Measurements from ENCODE around the gene TRIML1.
"Not testable (repeated sequence)": the region's sequence is repeated elsewhere in the genome, so short reads cannot be mapped to it uniquely, and the experiment has no call there.

The TRIML1 gene

DNA sequence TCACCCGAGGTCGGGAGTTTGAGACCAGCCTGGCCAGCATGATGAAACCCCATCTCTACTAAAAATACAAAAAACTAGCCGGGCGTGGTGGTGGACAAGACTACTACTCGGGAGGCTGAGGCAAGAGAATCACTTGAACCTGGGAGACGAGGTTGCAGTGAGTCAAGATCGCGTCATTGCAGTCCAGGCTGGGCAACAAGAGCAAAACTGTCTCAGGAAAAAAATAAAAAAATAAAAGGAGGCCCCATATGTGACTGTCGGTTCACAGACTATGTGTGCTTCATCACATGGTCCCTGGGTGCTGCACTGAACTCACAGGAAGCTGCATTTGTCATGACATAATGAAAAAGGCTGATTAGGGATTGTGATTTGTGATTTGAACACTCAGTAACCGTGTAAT lies 6.4 kb downstream of the TRIML1 start:
- no peaks in the 10 kb centered on the region for H3K36me3 Mint-ChIP-seq (ENCODE audit: low read depth)
- no peaks in the 10 kb centered on the region for H3K27me3 Mint-ChIP-seq (ENCODE audit: low read depth)
- H3K4me3 Mint-ChIP-seq: no peak overlapping the region
- peaks cover 3% of the 10 kb centered on the region for H3K9me3 Mint-ChIP-seq
- H3K27ac Mint-ChIP-seq: no peak overlapping the region
- no peaks in the 10 kb centered on the region for H3K4me1 Mint-ChIP-seq
- TF ChIP-seq, protein P1, sequence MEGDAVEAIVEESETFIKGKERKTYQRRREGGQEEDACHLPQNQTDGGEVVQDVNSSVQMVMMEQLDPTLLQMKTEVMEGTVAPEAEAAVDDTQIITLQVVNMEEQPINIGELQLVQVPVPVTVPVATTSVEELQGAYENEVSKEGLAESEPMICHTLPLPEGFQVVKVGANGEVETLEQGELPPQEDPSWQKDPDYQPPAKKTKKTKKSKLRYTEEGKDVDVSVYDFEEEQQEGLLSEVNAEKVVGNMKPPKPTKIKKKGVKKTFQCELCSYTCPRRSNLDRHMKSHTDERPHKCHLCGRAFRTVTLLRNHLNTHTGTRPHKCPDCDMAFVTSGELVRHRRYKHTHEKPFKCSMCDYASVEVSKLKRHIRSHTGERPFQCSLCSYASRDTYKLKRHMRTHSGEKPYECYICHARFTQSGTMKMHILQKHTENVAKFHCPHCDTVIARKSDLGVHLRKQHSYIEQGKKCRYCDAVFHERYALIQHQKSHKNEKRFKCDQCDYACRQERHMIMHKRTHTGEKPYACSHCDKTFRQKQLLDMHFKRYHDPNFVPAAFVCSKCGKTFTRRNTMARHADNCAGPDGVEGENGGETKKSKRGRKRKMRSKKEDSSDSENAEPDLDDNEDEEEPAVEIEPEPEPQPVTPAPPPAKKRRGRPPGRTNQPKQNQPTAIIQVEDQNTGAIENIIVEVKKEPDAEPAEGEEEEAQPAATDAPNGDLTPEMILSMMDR (IDR thresholded peaks at IDR 0.05; ENCODE audit: unreplicated experiment in 3 of 3): no peak

DNA sequence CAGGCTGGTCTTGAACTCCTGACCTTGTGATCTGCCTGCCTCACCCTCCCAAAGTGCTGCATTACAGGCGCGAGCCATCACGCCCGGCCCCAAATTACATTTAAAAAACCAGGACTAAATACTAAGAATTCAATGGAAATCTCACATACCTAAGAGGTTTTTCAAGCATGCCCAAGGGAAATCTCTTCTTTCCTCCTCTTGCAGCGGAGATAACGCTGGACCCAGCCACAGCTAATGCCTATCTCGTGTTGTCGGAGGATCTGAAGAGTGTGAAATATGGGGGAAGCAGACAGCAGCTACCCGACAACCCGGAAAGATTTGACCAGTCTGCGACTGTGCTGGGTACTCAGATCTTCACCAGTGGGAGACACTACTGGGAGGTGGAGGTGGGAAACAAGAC lies 7.4 kb downstream of the TRIML1 start:
- Mint-ChIP-seq H3K4me1 (no peaks in the 10 kb centered on the region), H3K4me3 (no peak overlapping the region), H3K9me3 (peaks cover 3% of the 10 kb centered on the region), H3K27me3 (ENCODE audit: low read depth) (no peaks in the 10 kb centered on the region), H3K36me3 (ENCODE audit: low read depth) (no peaks in the 10 kb centered on the region), H3K27ac (no peak overlapping the region)
- TF ChIP-seq, protein P1 (IDR thresholded peaks at IDR 0.05; ENCODE audit: unreplicated experiment in 3 of 3): no peak

DNA sequence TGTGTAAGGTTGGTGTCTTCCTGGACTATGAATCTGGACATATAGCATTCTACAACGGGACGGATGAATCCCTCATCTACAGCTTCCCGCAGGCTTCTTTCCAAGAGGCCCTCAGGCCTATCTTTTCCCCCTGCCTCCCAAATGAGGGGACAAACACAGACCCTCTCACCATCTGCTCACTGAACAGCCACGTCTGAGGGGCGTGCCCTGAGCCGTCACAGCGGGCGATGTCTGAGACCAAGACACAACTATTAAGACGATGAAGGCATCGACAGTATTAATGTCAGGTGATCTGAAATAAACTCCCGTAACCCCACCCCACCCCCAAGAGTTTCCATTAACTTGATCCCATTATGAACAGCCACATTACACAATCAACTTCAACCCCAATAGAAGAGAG lies 7.9 kb downstream of the TRIML1 start:
- no peak overlapping the region for H3K27ac Mint-ChIP-seq
- H3K4me3 Mint-ChIP-seq: no peak overlapping the region
- TF ChIP-seq, protein P1 (IDR thresholded peaks at IDR 0.05; ENCODE audit: unreplicated experiment in 3 of 3): no peak
- no peaks in the 10 kb centered on the region for H3K27me3 Mint-ChIP-seq (ENCODE audit: low read depth)
- no peaks in the 10 kb centered on the region for H3K4me1 Mint-ChIP-seq
- no peaks in the 10 kb centered on the region for H3K36me3 Mint-ChIP-seq (ENCODE audit: low read depth)
- H3K9me3 Mint-ChIP-seq: peaks cover 3% of the 10 kb centered on the region

DNA sequence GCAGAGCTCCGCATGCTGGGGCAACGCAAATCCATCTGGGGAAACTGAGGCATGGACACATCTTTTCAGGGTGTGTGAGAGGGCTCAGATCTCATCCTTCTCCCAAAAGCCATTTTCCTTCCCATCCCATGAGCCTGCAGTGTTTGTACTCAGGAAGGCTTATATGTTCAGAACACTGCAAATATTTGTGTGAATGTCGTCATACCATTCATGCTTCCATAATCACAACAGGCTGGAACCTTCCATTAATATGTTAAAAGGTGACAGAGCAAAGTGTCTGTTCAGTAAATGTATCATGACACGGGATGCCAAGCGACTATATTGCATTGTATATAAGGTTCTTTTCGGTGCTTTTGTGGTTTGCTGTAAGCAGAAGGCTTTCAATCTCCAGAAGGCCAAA lies 8.5 kb downstream of the TRIML1 start:
- Mint-ChIP-seq H3K27ac (no peak overlapping the region), H3K27me3 (ENCODE audit: low read depth) (no peaks in the 10 kb centered on the region), H3K9me3 (peaks cover 3% of the 10 kb centered on the region), H3K36me3 (ENCODE audit: low read depth) (no peaks in the 10 kb centered on the region), H3K4me1 (no peaks in the 10 kb centered on the region), H3K4me3 (no peak overlapping the region)
- TF ChIP-seq, protein P1 (IDR thresholded peaks at IDR 0.05; ENCODE audit: unreplicated experiment in 3 of 3): no peak

DNA sequence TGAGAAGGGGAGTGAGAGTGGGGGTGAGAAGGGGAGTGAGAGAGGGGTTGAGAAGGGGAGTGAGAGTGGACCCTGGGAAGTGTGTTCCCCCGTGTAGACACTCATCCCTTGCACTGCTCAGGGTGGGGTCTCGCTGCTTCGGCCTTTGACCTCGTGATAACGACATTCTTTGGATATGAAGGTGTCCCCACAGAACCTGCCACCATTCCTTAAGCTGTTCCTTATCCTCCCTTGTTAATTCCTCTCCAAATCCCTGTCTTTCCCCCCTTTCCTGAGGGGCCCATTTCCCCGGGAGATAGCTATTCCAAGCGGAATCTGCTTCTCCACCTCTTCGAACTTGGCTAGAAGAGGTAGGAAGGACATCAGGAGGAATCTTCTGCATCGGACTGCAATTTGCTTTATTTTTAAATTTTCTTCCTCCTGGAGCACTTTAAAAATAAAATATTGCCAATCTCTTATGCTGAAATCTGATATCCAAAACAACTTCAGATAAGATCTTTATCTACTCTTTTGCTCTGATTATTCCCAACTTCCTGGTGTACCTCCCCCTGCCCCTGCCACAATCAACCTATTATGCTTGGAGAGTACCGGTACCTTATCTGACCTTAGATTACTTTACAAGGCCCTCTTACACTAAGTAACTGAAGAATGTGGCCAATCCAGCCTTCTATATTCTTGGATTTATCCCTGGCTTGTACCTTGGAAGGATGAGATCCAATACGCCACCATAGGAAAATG lies 15.6 kb downstream of the TRIML1 start:
- Mint-ChIP-seq H3K27ac (no peak overlapping the region), H3K4me1 (no peaks in the 10 kb centered on the region), H3K27me3 (ENCODE audit: low read depth) (peaks cover 8% of the 10 kb centered on the region), H3K9me3 (peaks cover 16% of the 10 kb centered on the region), H3K4me3 (no peak overlapping the region), H3K36me3 (ENCODE audit: low read depth) (peaks cover 6% of the 10 kb centered on the region)
- TF ChIP-seq, protein P1 (IDR thresholded peaks at IDR 0.05; ENCODE audit: unreplicated experiment in 3 of 3): no peak

DNA sequence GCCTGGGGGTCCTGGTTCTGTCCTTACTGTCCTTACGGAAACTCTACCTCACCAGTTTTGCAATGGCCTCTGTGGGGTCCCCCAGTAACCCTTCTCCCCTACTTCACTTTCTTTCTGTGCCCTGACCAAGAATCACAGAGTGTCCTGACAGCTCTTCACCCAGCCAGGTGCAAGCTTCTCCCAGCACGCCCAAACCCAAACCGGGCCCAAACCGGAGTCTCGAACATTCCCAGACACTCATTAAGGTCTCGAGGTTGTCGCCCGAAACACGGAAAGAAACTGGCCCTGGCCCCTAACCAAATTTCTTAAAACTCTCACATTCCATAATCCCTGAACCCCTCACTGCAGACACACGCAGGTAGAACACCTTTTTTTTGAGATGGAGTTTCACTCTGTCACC lies 19.1 kb downstream of the TRIML1 start:
- Mint-ChIP-seq H3K4me1 (no peaks in the 10 kb centered on the region), H3K9me3 (peaks cover 19% of the 10 kb centered on the region), H3K27me3 (ENCODE audit: low read depth) (peaks cover 8% of the 10 kb centered on the region), H3K27ac (no peak overlapping the region), H3K4me3 (no peak overlapping the region), H3K36me3 (ENCODE audit: low read depth) (peaks cover 6% of the 10 kb centered on the region)
- TF ChIP-seq, protein P1 (IDR thresholded peaks at IDR 0.05; ENCODE audit: unreplicated experiment in 3 of 3): no peak

DNA sequence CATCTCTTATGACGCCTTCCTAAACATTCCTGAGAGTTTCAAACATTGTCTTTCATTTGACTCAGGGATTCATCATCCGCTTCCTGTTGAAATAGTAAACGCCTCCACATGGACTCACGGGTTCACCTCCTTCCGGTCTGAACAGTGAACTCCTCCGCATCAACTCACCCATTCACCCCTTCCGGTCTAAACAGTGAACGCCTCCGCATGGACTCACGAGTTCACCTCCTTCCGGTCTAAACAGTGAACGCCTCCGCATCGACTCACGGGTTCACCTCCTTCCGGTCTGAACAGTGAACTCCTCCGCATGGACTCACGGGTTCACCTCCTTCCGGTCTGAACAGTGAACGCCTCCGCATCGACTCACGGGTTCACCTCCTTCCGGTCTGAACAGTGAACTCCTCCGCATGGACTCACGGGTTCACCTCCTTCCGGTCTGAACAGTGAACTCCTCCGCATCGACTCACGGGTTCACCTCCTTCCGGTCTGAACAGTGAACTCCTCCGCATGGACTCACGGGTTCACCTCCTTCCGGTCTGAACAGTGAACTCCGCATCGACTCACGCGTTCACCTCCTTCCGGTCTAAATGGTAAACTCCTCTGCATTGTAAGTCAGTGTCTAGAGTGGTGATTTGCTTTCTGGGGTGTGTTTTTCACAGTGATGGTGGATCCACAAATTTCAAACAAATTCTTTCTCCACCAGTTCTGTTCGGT lies 20.4 kb downstream of the TRIML1 start:
- H3K27me3 Mint-ChIP-seq (ENCODE audit: low read depth); H3K4me1 Mint-ChIP-seq; H3K4me3 Mint-ChIP-seq; H3K27ac Mint-ChIP-seq; H3K36me3 Mint-ChIP-seq (ENCODE audit: low read depth): not testable (repeated sequence)
- peaks cover 18% of the 10 kb centered on the region for H3K9me3 Mint-ChIP-seq

All from nephron (organoid).